Sigmoid colon (tissue), 7 donors: ENCODE measurements around the gene ABLIM1. TPM values are rescaled to one million over a fixed set of nuclear protein-coding genes. Genes with fewer than 3 reads are reported as not detected.

Experiments
- DNase-seq: peaks from one replicate; pipeline ENCODE4 v3.0.0-alpha.2; 2019
- H3K27ac ChIP-seq, 4 donors: fragments of 200-600 bp; sonication (generic); one replicate each; pipeline ENCODE4 v1.5.1; 2016 to 2019; ENCODE audit warnings: mild to moderate bottlenecking in 1 of 4
- H3K27me3 ChIP-seq, 3 donors: fragments of 200-600 bp; sonication (generic); one replicate each; pipeline ENCODE4 v1.5.1; 2019; ENCODE audit warnings: mild to moderate bottlenecking in 1 of 3
- H3K36me3 ChIP-seq, 4 donors: fragments of 200-600 bp; sonication (generic); one replicate each; pipeline ENCODE4 v1.5.1; 2016 to 2019
- H3K4me1 ChIP-seq, 4 donors: fragments of 200-600 bp; sonication (generic); one replicate each; pipeline ENCODE4 v1.5.1; 2017 to 2019
- H3K4me3 ChIP-seq, 4 donors: fragments of 200-600 bp; sonication (generic); one replicate each; pipeline ENCODE4 v1.5.1; 2017 to 2019; ENCODE audit warnings: mild to moderate bottlenecking in 2 of 4, moderate library complexity in 1 of 4
- H3K9me3 ChIP-seq, 4 donors: fragments of 200-600 bp in 3 of 4; sonication (generic) in 3 of 4; one replicate each; pipeline versions ENCODE4 v1.5.1 to v1.6.1; 2013 to 2019
- CTCF ChIP-seq, 4 experiments: fragments of 450-650 bp in 3 of 4; fragments of 200-600 bp in 1 of 4; IDR thresholded peaks; one replicate each; pipeline ENCODE4 v1.5.1; 2016 to 2019; ENCODE audit warnings: antibody characterized with exemption in 4 of 4, mild to moderate bottlenecking in 3 of 4, moderate library complexity in 2 of 4
- EP300 ChIP-seq, 4 donors: sonication (generic); formaldehyde crosslinking; IDR thresholded peaks; one replicate each; pipeline ENCODE4 v1.6.1; 2017; ENCODE audit warnings: antibody characterized with exemption in 4 of 4
- POLR2A ChIP-seq, 2 donors: fragments of 450-650 bp; IDR thresholded peaks; one replicate each; pipeline ENCODE4 v1.6.1; 2016; ENCODE audit warnings: antibody characterized with exemption in 2 of 2, mild to moderate bottlenecking in 2 of 2, moderate library complexity in 2 of 2
- POLR2AphosphoS5 ChIP-seq, 4 donors: sonication (generic); formaldehyde crosslinking; IDR thresholded peaks; one replicate each; pipeline ENCODE4 v1.6.1; 2017; ENCODE audit warnings: antibody characterized with exemption in 4 of 4
- WGBS, 2 donors: extraction: QIAGEN DNeasy Blood & Tissue Kit; methylation state at CpG; one replicate each; pipeline ENCODE4 v1.1.7; 2013; 5-methylcytosine and 5-hydroxymethylcytosine counted together
- intact Hi-C: fragments of 100-400 bp; cut with DNase I; formaldehyde crosslinking; loops from one replicate; pipeline ENCODE4 v1.15.1; 2023
- polyA plus RNA-seq, 3 donors: library from polyadenylated mRNA; stranded (reverse); fragments of 200-250 nt; gene quantifications; one replicate each; pipeline ENCODE4 v1.2.3, GENCODE V29; 2013
- total RNA-seq, 4 donors: library from RNA; depleted of rRNA; stranded (reverse); fragments of >200 nt; gene quantifications; one replicate each; pipeline ENCODE4 v1.1.0, GENCODE V29; 2016
- donor health status: healthy with polysubstance abuse.
- donor health status: Bipolar disorder and iron deficiency.
- donor health status: healthy.

The ABLIM1 gene
- total and polyA plus RNA-seq, 7 donors, result 41.9 to 127 (median 49.5) TPM

- no peak for DNase-seq
- no peak overlapping the region for H3K4me3 ChIP-seq
- WGBS, 2 donors, result 86 to 87% methylated on average over 5 of the region's 5 CpGs
- TF ChIP-seq POLR2A (IDR thresholded peaks at IDR 0.05) (no peak), EP300 (IDR thresholded peaks at IDR 0.05) (no peak), CTCF (IDR thresholded peaks at IDR 0.05) (no peak), POLR2AphosphoS5 (IDR thresholded peaks at IDR 0.05) (no peak)
- intact Hi-C loops, result no loop called here
- no peaks in the 10 kb centered on the region for H3K9me3 ChIP-seq
- no peaks in the 10 kb centered on the region for H3K4me1 ChIP-seq
- no peaks in the 10 kb centered on the region for H3K36me3 ChIP-seq
- no peaks in the 10 kb centered on the region for H3K27me3 ChIP-seq
- no peak overlapping the region for H3K27ac ChIP-seq
Observed at GRCh38 chr10:114662646-114663217, 4.7 kb upstream of the ABLIM1 start.

GRCh38 chr10:114661212-114661880 is 3.3 kb upstream of the ABLIM1 start:
- H3K27me3 ChIP-seq, result no peaks in the 10 kb centered on the region
- no peak overlapping the region for H3K4me3 ChIP-seq
- H3K27ac ChIP-seq, result no peak overlapping the region
- WGBS, 2 donors, result 91 to 93% methylated on average over 3 of the region's 3 CpGs
- intact Hi-C loops, result no loop called here
- DNase-seq, result no peak
- no peaks in the 10 kb centered on the region for H3K36me3 ChIP-seq
- H3K4me1 ChIP-seq, result no peaks in the 10 kb centered on the region
- H3K9me3 ChIP-seq, result no peaks in the 10 kb centered on the region
- TF ChIP-seq CTCF (IDR thresholded peaks at IDR 0.05) (no peak), EP300 (IDR thresholded peaks at IDR 0.05) (no peak), POLR2AphosphoS5 (IDR thresholded peaks at IDR 0.05) (no peak), POLR2A (IDR thresholded peaks at IDR 0.05) (no peak)

- no peaks in the 10 kb centered on the region for H3K9me3 ChIP-seq
- 97% methylated on average over 7 of the region's 7 CpGs for WGBS, 2 donors
- intact Hi-C loops, result no loop called here
- TF ChIP-seq POLR2AphosphoS5 (IDR thresholded peaks at IDR 0.05), result no peak
- no peak for TF ChIP-seq EP300 (IDR thresholded peaks at IDR 0.05)
- TF ChIP-seq POLR2A (IDR thresholded peaks at IDR 0.05), result no peak
- TF ChIP-seq CTCF (IDR thresholded peaks at IDR 0.05), result no peak
- H3K4me1 ChIP-seq, result peaks cover 0 to 4% (median 0%) of the 10 kb centered on the region in 4 donors
- H3K27me3 ChIP-seq, result no peaks in the 10 kb centered on the region
- no peak for DNase-seq
- H3K36me3 ChIP-seq, result no peaks in the 10 kb centered on the region
- no peak overlapping the region for H3K4me3 ChIP-seq
- H3K27ac ChIP-seq, result no peak overlapping the region
Observed at GRCh38 chr10:114655671-114656070, 2.4 kb downstream of the ABLIM1 start.

- no peaks in the 10 kb centered on the region for H3K9me3 ChIP-seq
- H3K27ac ChIP-seq, result no peak overlapping the region
- peaks cover 0 to 4% (median 0%) of the 10 kb centered on the region in 4 donors for H3K4me1 ChIP-seq
- H3K36me3 ChIP-seq, result no peaks in the 10 kb centered on the region
- intact Hi-C loops, result no loop called here
- H3K27me3 ChIP-seq, result no peaks in the 10 kb centered on the region
- 92 to 93% methylated on average over 3 of the region's 3 CpGs for WGBS, 2 donors
- no peak overlapping the region for H3K4me3 ChIP-seq
- DNase-seq, result no peak
- TF ChIP-seq EP300 (IDR thresholded peaks at IDR 0.05), result no peak
Observed at GRCh38 chr10:114654822-114655575, 3.1 kb downstream of the ABLIM1 start.

GRCh38 chr10:114653926-114654325 is 4.1 kb downstream of the ABLIM1 start:
- Histone ChIP-seq H3K27me3 (no peaks in the 10 kb centered on the region), H3K36me3 (no peaks in the 10 kb centered on the region), H3K9me3 (no peaks in the 10 kb centered on the region), H3K4me1 (peaks cover 0 to 4% (median 0%) of the 10 kb centered on the region in 4 donors), H3K27ac (no peak overlapping the region), H3K4me3 (no peak overlapping the region)
- 71 to 81% methylated on average over 4 of the region's 4 CpGs for WGBS, 2 donors
- intact Hi-C loops, result no loop called here
- TF ChIP-seq POLR2AphosphoS5 (IDR thresholded peaks at IDR 0.05), result no peak
- no peak for TF ChIP-seq POLR2A (IDR thresholded peaks at IDR 0.05)
- no peak for TF ChIP-seq EP300 (IDR thresholded peaks at IDR 0.05)
- TF ChIP-seq CTCF (IDR thresholded peaks at IDR 0.05), result no peak
- DNase-seq, result no peak
